ENCODE data around the gene SEZ6L.

Gene SEZ6L

DNA sequence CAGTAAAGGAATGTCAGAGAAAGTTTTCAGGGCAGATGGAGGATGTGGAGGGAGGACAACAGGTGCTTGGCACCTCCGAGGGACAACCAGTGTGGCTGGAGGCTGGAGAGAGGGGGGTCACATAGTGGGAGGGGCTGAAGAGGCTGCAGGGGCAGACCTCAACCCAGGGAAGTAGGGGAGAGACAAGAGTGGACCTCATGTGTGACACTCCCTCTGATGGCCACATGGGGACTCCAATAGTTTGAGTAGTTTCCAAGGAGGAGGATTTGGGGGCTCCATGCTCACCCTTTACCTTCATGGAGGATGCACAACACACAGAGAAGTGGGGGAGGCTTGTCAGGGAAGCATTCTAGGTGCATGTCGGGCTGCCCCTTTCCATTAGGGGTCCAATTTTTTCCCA is 224.7 kb downstream of the SEZ6L start:
- TF ChIP-seq, protein P1, sequence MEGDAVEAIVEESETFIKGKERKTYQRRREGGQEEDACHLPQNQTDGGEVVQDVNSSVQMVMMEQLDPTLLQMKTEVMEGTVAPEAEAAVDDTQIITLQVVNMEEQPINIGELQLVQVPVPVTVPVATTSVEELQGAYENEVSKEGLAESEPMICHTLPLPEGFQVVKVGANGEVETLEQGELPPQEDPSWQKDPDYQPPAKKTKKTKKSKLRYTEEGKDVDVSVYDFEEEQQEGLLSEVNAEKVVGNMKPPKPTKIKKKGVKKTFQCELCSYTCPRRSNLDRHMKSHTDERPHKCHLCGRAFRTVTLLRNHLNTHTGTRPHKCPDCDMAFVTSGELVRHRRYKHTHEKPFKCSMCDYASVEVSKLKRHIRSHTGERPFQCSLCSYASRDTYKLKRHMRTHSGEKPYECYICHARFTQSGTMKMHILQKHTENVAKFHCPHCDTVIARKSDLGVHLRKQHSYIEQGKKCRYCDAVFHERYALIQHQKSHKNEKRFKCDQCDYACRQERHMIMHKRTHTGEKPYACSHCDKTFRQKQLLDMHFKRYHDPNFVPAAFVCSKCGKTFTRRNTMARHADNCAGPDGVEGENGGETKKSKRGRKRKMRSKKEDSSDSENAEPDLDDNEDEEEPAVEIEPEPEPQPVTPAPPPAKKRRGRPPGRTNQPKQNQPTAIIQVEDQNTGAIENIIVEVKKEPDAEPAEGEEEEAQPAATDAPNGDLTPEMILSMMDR (IDR thresholded peaks at IDR 0.05; ENCODE audit: low read depth, low read length, poor library complexity, severe bottlenecking), result no peak
- TF ChIP-seq EZH2phosphoT487 (IDR thresholded peaks at IDR 0.05; ENCODE audit: borderline replicate concordance, low read length), result no peak
- no peaks in the 10 kb centered on the region for H3K79me2 ChIP-seq (ENCODE audit: control insufficient read depth, low read length)
- H3K9me3 ChIP-seq (ENCODE audit: control insufficient read depth, insufficient read depth, low read length), result no peaks in the 10 kb centered on the region
- H3K4me2 ChIP-seq (ENCODE audit: low read length), result no peak overlapping the region
- H3F3A ChIP-seq (ENCODE audit: control insufficient read depth, insufficient read depth), result no peaks in the 10 kb centered on the region
- H3K27ac ChIP-seq (ENCODE audit: low read depth, low read length), result no peak overlapping the region
- H3K4me1 ChIP-seq (ENCODE audit: control insufficient read depth, low read length), result 0 out of 2 replicates have a peak, but pooled peaks cover 1% of the 10 kb centered on the region
- no peaks in the 10 kb centered on the region for H3K36me3 ChIP-seq (ENCODE audit: control insufficient read depth, low read length)
- H3K4me3 ChIP-seq (ENCODE audit: low read length), result no peak overlapping the region
- H4K20me1 ChIP-seq (ENCODE audit: control insufficient read depth, insufficient read depth, low read depth, low read length), result no peaks in the 10 kb centered on the region
- H3K27me3 ChIP-seq (ENCODE audit: control insufficient read depth, low read length), result no peaks in the 10 kb centered on the region
- H3K9me2 ChIP-seq (replicated peaks; ENCODE audit: control insufficient read depth, low read length), result no peaks in the 10 kb centered on the region

- H4K20me1 ChIP-seq (ENCODE audit: control insufficient read depth, insufficient read depth, low read depth, low read length), result no peaks in the 10 kb centered on the region
- H3K79me2 ChIP-seq (ENCODE audit: control insufficient read depth, low read length), result no peaks in the 10 kb centered on the region
- H3K36me3 ChIP-seq (ENCODE audit: control insufficient read depth, low read length), result no peaks in the 10 kb centered on the region
- H3K4me1 ChIP-seq (ENCODE audit: control insufficient read depth, low read length), result 0 out of 2 replicates have a peak, but pooled peaks cover 3% of the 10 kb centered on the region
- no peak overlapping the region for H3K27ac ChIP-seq (ENCODE audit: low read depth, low read length)
- H3K27me3 ChIP-seq (ENCODE audit: control insufficient read depth, low read length), result no peaks in the 10 kb centered on the region
- H3K9me3 ChIP-seq (ENCODE audit: control insufficient read depth, insufficient read depth, low read length), result no peaks in the 10 kb centered on the region
- no peaks in the 10 kb centered on the region for H3F3A ChIP-seq (ENCODE audit: control insufficient read depth, insufficient read depth)
- TF ChIP-seq, protein P1 (IDR thresholded peaks at IDR 0.05; ENCODE audit: low read depth, low read length, poor library complexity, severe bottlenecking), result no peak
- TF ChIP-seq EZH2phosphoT487 (IDR thresholded peaks at IDR 0.05; ENCODE audit: borderline replicate concordance, low read length), result no peak
- H3K9me2 ChIP-seq (replicated peaks; ENCODE audit: control insufficient read depth, low read length), result no peaks in the 10 kb centered on the region
- no peak overlapping the region for H3K4me2 ChIP-seq (ENCODE audit: low read length)
- no peak overlapping the region for H3K4me3 ChIP-seq (ENCODE audit: low read length)
These were observed 225.5 kb downstream of the SEZ6L start for GRCh38 chr22:26394777-26395176.

- no peaks in the 10 kb centered on the region for H3K9me2 ChIP-seq (replicated peaks; ENCODE audit: control insufficient read depth, low read length)
- H3K9me3 ChIP-seq (ENCODE audit: control insufficient read depth, insufficient read depth, low read length), result no peaks in the 10 kb centered on the region
- H3F3A ChIP-seq (ENCODE audit: control insufficient read depth, insufficient read depth), result no peaks in the 10 kb centered on the region
- no peaks in the 10 kb centered on the region for H3K79me2 ChIP-seq (ENCODE audit: control insufficient read depth, low read length)
- no peaks in the 10 kb centered on the region for H3K36me3 ChIP-seq (ENCODE audit: control insufficient read depth, low read length)
- 0 out of 2 replicates have a peak, but pooled peaks cover 3% of the 10 kb centered on the region for H3K4me1 ChIP-seq (ENCODE audit: control insufficient read depth, low read length)
- no peak overlapping the region for H3K4me2 ChIP-seq (ENCODE audit: low read length)
- no peaks in the 10 kb centered on the region for H3K27me3 ChIP-seq (ENCODE audit: control insufficient read depth, low read length)
- no peaks in the 10 kb centered on the region for H4K20me1 ChIP-seq (ENCODE audit: control insufficient read depth, insufficient read depth, low read depth, low read length)
- H3K27ac ChIP-seq (ENCODE audit: low read depth, low read length), result no peak overlapping the region
- H3K4me3 ChIP-seq (ENCODE audit: low read length), result no peak overlapping the region
- no peak for TF ChIP-seq EZH2phosphoT487 (IDR thresholded peaks at IDR 0.05; ENCODE audit: borderline replicate concordance, low read length)
- TF ChIP-seq, protein P1 (IDR thresholded peaks at IDR 0.05; ENCODE audit: low read depth, low read length, poor library complexity, severe bottlenecking), result no peak
These were observed 226.7 kb downstream of the SEZ6L start for GRCh38 chr22:26395926-26396325.
